GM13977 (cell line): Measurements from ENCODE around the gene CDC23.
"Not testable (repeated sequence)": the region's sequence is repeated elsewhere in the genome, so short reads cannot be mapped to it uniquely, and the experiment has no call there.

Experiments
- DNase-seq: peaks from one replicate; pipeline ENCODE4 v3.0.0; 2012; ENCODE audit warnings: low spot score
- CTCF ChIP-seq: IDR thresholded peaks from 2 replicates; pipeline ENCODE4 v1.5.1; 2012; ENCODE audit warnings: mild to moderate bottlenecking, control low read depth; ENCODE audit not compliant: insufficient read depth; ENCODE audit errors: extremely low read depth, missing control alignments
- in situ Hi-C: fragments of 300-500 bp; cut with MboI; formaldehyde crosslinking; loops from one replicate; pipeline ENCODE4 v1.12.0; 2022; ENCODE audit warnings: low sequenced_read_pairs, low pct_unique_long_range_greater_than_20kb, mixed read lengths, inconsistent platforms; ENCODE audit not compliant: unreplicated experiment

Gene CDC23

DNA sequence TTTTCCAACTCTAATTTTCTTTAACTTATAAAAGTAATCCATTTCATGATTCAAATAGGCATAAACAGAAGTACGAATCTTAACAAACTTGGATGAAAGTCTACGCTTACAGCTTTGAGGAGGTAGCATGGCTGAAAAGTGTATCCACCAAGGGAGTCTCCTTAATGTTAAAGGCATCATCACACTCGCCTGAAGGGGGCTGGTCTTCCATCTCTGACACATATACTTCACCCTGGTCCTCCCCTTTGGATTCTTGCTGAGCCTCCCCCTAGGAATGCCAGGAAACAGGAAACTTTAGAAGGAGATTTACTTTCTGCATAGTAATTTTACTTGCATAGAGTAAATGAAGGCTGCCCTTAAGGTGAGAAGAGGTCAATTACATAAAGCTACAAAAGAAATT is 63.6 kb downstream of the CDC23 start:
- DNase-seq, result no peak
- in situ Hi-C loops, result no loop called here
- no peak for TF ChIP-seq CTCF

- DNase-seq, result no peak
- no peak for TF ChIP-seq CTCF
- in situ Hi-C loops, result no loop called here
Observed at GRCh38 chr5:138148811-138149210, 64.3 kb downstream of the CDC23 start.

DNA sequence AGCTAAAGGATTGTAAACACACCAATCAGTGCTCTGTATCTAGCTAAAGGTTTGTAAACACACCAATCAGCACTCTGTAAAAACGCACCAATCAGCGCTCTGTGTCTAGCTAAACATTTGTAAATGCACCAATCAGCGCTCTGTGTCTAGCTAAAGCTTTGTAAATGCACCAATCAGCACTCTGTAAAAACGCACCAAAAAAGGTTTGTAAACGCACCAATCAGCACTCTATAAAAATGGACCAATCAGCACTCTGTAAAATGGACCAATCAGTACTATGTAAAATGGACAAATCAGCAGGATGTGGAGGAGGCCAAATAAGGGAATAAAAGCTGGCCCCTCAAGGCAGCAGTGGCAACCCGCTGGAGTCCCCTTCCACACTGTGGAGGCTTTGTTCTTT is 69.5 kb downstream of the CDC23 start:
- in situ Hi-C loops, result not testable (repeated sequence)

DNA sequence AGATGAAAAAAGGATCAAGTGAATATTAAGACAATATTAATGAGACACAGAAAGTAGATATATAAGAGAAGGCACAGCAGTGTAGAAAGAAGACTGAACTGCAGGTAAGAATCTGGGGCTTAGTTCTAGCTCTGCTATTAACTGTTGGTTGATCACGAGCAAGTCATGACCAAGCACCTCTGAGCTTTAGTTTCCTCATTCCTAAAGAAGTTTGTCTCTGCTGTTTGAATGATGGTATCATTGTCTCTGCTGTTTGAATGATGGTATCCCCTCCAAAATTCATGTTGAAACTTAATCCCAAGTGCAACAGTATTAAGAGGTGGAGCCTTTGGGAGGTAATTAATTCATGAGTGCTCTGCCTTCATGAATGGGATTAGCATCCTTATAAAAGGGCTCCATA is 71.4 kb downstream of the CDC23 start:
- TF ChIP-seq CTCF, result no peak
- in situ Hi-C loops, result no loop called here

More for the DNA sequence above, 69.5 kb downstream of the CDC23 start:
- DNase-seq, result not testable (repeated sequence)

DNA sequence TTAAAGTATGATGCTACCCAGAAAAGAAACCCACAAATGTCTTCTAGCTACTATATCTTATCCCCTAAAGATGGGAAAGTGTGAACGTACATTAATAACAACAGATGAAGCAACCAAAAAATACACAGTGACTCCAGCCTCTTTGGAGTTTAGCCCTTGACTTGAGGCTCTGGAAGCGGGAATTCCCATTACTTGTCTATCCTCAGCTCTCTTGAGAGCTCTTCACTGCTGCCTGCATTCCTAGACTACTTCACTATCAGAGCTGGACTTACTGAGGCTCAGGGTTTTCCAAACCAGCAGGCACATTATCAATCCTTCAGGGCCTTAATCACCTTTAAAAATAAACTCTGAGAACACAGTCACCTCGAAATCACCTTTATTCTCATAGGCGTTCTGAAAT is 72.9 kb downstream of the CDC23 start:
- no peak for TF ChIP-seq CTCF
- no peak for DNase-seq
- in situ Hi-C loops, result no loop called here

More for the DNA sequence above, 71.4 kb downstream of the CDC23 start:
- DNase-seq, result no peak

DNA sequence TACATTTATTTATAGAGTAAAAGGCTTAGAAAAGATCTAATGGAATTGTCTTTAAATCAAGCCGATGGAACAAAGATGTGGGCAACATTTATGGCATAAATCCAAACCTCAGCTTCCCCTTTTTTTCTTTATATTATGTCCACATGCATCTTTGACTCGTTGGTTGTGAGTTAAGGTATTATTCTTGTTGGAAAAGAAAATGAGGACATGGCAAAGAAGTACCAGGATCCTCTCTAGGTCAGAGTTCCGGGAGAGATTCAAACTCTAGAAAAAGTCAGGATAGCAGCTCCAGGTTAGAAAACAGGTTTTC is 73.4 kb downstream of the CDC23 start:
- in situ Hi-C loops, result no loop called here
- no peak for DNase-seq
- no peak for TF ChIP-seq CTCF

DNA sequence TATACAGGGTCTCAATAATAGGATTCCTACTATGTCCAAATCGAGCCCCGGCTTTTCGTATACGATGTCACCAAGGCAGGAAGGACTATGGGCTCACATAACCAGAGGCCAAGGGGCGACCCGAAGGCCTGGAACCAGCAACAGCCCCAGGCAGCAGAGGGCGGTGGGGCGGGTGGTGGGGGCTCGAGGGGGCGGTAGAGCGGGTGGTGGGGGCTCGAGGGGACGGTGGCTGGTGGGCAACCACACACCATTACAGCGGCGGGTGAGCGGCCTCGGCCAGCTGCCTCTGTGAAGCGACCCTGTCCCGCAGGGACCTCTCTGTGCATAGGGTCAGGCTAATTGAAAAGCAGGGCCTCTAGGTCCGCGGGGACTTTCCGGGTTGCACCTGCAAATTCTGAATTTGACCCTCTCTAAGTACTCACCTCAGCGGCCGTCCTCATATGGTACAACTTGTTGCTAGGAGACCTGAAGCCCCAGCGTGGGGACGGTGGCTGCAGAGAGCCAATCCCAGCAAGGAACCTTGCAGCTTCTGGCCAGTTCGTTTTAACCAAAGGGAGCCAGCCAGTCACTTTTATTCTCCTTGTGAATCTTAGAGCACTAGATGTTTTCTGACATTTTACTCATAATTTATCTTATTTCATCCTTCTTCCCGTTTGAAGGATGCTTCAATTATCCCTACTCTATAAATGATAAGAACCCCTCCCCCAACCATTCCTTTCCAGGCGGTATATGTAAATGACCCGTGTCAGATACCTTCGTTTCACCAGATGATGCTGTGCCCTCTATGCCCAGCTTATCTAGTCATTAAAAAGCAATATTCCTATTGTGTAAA is 74.0 kb downstream of the CDC23 start, which contains the start of gene NME5:
NME5 (minus strand) TSS at position 480 of the 832 bp plus-strand sequence. CDS start 648 bp downstream, outside the sequence.
- no peak for TF ChIP-seq CTCF
- in situ Hi-C loops, result no loop called here
- peak; percentile 82 for DNase-seq
